Putamen (tissue), 1 donor: ENCODE results near the gene PPARD.

Experiments used
- DNase-seq: peaks from one replicate; pipeline ENCODE4 v3.0.0-alpha.2; 2016; ENCODE audit warnings: low spot score

PPARD gene

GRCh38 chr6:35469751-35470662 is 127.6 kb downstream of the PPARD start:
- DNase-seq = no peak

- DNase-seq = no peak
Measured at GRCh38 chr6:35470663-35471120, 128.3 kb downstream of the PPARD start.

GRCh38 chr6:35471836-35472345 is 129.5 kb downstream of the PPARD start:
- no peak for DNase-seq

GRCh38 chr6:35473075-35473849 is 130.9 kb downstream of the PPARD start:
- no peak for DNase-seq

GRCh38 chr6:35473850-35474130 is 131.4 kb downstream of the PPARD start:
- DNase-seq = no peak

- no peak for DNase-seq
Measured at GRCh38 chr6:35474131-35474941, 132.0 kb downstream of the PPARD start.

GRCh38 chr6:35474942-35475570 is 132.7 kb downstream of the PPARD start:
- DNase-seq = no peak

- DNase-seq = no peak
Measured at GRCh38 chr6:35475573-35475972, 133.2 kb downstream of the PPARD start.

- DNase-seq = no peak
Measured at GRCh38 chr6:35476004-35476403, 133.6 kb downstream of the PPARD start.

GRCh38 chr6:35477028-35477427 is 134.7 kb downstream of the PPARD start:
- no peak for DNase-seq
